Measurements from ENCODE around the gene CDX2.

CDX2 gene

DNA sequence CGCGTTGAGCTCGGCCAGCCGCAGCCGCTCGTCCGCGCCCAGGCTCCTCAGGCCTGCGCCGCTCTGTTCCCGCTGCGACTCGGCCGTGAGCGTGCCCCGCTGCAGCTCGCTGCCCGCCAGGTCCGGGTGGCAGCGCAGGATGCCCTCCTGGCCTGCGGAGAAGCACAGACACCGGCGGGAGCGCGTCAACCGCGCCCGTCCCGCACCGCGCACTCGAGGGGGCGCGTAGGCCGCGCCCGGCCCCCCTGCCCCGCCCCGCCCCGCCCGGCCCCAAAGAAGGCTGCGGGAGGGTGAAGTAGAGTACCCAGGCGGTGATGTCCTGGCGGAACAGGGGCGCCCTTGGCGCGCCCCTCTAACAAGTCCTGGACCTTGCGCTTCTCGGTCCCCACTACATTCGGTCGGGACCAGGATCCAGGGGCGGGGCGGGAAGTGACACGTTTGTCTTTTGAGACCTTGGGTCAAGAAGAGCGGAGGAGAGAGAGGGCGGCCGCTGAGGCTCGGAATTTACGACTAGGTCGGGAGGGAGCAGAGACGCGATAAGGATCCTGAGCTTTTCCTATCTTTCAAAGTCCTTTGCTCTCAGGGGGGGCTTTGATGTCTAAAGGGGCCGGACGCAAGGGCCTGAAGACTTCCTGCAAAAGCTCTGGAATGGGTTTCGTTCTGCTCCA, 9.3 kb upstream of the CDX2 start:
- DNase-seq (ENCODE audit: low read depth) = no peak

DNA sequence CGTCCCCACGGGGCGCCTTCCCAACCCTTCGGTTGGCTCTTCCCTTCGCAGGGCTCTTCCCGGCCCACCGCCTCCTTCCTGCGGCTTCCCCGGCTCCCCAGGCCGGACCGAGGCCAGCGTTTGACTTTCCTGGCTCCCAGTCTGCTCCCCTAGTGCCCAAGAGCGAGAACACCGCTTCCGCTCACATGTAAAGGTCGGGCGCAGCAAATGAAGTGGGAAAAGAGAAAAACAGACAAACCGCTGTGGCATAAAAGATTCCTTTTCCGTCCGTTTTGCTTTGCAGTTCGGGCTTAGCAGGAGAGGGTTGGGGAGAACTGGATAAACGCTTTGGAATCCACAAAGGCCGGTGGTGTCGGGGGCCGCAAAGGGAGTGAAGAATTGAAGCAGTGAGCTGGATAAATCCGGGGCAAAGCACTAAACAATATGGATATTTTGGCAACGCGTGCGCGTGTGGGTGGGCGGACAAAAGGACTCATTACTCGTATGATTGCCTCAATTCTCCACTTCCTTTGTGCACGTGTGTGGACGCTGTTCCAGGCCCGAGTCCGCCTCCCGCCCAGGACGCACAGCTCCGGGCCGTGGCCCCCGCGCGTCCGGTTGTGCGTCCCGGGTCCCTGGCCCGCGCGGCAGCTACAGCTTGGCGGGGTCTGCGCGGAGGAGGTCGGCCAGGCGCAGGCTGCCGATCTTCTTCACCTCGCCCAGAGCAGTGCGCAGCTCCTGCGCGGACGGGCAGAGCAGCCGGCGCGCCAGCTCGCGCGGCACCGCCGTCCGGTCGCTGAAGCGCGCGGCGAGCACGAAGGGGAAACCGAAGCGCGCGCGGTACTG, 8.6 kb upstream of the CDX2 start:
- DNase-seq (ENCODE audit: low read depth) = no peak

DNA sequence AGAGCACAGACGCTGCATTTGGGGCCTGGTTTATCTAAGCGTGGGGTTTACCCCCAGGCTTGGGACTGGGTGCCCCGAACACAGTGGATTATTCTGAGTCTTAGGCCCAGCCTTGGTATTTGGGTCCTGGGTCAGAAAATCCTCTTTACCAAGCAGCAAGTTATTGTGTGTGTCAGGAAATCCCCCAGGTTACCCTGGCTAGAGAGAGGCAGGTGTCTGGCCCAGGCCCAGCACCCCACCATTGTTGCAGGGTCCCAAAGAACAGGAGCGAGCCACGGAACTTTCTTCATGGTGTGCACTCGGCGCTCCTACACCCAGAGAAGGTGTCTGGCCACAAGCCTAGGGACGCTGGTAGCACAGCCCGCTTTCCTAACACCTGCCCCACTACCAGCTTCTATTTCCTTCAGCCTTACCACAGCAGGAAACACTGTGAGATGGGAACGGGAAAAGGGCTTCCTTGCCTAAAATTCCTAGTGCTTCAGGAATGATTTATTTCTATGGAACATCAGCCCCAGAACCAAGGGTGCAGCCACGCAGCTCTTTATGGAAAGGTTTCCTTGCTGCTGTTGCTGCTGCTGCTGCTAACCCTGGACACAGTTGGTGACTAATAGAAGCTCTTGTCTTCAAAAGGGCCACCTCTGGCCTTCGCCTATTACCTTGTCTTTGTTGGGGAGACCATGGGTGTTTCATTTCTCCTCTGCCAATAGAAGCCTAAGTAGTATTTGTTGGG, 7.4 kb upstream of the CDX2 start:
- DNase-seq (ENCODE audit: low read depth) = no peak

DNA sequence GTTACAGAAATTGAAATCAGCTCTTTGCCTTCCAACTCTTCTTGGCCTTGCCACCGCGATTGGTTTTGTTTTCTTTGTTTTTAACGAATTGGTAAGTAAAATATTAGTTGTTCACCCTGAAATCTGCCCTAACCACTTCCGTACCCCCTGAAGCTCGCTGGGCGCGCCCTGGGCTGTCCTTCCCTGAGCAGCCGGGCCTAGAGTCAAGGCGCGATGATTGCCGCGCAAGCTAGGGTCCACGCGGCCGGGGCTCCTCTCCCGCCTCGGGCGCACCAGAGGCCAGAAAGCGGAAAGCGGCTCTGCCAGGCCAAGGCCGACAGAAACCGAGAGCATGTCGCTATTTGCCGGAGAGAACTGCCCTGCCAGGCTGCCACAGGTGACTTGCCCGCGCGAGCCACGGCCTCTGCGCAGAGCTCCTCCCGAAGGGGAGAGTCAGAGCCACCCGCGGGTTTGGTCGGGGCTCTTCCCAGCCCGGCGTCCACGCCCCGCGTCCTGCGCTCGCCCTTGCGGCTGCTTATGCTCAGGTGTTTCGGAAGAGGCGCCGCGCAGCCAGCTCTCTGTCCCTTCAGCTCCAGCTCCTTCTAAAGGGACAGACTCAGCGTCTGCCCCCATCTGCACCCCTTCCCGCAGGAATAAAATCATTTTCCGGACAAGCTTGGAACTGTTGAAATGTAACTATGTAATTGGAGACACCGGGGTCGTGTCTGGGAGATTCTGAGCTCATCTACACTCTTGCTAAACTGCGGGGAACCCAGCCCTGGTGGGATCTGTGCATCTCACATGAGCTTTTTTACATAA, 6.6 kb upstream of the CDX2 start:
- no peak for DNase-seq (ENCODE audit: low read depth)

DNA sequence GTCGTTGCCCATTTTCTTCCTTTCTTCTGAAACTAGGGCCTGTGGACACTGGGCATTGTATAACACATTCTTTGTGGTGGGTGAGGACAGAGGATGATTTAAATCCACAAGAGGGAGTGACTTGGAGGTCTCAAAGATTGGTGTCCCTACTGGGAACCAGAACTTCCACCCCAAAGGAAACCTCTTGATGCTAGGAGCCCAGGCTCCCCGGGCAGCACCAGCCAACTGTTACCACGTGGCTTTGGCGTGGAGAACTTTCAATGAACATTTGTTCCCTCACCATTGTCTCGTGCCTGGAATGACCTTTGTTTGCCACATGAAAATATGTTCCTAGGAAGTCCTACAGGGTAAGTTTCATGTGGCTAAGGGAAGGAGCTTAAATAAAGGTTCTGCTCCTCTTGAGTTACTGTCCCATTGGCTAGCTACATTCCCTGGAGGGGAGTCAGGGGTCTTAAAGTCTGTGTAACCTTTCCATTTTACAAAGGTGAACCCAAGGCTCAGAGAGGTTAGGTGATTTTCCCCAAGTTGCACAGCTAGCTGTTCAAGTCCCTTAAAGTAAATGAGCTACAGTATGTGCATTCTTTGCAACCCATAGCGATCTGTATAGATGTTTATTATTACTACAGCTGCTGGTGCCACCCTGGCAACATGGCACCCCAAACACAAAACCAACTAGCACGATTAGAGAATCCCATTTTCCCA, 5.0 kb upstream of the CDX2 start:
- DNase-seq (ENCODE audit: low read depth) = no peak

DNA sequence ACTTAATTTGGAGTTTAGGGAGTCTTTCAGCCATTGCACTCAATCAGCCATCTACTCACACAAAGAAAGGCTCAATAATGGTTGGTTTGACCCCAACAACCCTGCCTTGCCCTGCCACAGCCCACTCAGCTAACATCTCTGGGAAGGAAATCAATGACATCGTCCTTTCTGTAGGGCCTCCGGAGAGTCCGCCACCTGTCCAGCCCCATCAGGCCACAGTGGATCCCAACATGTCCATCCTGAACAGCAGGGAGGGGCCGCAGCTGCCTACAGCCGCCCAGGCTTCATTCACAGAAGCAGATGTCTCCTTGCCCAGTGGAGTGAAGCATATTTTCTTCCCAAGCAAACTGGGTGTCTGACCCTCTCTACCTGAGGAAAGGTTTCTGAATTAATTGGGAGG, 4.2 kb upstream of the CDX2 start:
- DNase-seq (ENCODE audit: low read depth) = no peak

DNA sequence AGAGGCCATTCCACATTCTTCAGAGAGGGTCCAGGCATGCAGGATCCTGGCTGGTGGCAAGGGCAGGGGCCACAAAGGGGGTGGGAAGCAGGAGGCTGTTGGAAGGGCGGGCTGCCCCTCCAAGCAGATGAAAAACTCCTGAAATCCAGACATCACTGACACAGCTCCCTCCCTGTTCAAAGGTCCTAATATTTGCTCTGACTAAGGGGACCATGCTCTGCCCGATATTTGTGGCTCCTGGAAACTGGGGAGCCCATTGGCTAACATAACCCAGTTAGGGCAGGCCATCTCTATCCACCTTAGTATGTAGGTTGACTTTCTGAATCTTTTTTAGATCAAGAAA, 3.3 kb upstream of the CDX2 start:
- no peak for DNase-seq (ENCODE audit: low read depth)

DNA sequence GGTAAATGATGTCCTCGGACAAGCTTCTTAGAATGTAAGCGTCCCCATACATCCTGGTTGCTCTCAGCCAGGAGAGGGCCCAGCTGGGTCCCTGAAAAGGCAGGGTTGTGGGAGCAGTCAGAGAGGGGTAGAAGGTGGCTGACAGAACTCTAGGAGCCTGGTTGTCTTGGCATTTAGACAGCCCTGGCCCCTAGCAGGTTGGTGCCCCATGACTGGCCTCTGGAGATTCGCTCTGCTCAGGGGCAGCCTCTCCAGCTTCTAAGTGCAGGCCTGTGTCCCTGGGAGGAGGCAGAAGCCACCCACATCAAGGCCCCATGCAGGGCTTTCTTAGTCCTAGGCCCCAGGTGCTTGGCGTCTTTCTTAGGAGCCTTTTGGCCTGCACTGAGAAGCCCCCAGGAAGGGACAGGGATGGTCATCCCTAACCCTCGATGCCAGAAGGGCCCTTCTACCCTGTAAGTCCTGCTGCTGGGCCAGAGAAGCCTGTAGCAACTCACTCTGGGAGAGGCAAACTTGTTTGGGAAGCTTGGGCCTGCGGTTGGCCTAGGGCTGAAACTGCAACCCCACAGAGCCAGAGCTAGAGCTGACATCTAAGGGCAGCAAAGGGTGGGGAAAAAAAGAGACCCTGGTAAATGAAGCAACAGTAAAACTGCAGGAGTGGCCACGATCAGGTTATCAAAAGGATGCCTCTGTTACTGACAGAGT, 2.8 kb upstream of the CDX2 start:
- no peak for DNase-seq (ENCODE audit: low read depth)

DNA sequence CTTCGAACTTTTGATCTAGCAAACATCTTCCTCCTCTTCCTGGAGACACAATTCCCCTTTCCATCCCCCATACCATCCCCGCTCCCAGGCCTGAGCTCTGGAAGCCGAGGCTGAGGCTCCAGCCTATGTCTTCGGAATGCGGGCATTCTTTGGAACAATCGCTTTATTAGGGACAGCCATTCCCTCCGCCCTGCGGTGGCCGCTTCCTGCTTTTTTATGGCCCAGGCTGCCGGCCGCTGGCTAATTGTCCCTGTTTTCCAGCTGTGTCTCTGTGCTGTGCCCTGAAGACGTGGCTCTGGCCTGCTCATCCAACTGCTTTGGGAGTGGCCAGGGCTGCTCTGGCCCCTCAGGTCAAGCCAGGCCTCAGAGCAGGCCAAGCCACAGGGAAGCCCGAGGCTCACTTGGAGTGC, 2.1 kb upstream of the CDX2 start:
- DNase-seq (ENCODE audit: low read depth) = no peak

DNA sequence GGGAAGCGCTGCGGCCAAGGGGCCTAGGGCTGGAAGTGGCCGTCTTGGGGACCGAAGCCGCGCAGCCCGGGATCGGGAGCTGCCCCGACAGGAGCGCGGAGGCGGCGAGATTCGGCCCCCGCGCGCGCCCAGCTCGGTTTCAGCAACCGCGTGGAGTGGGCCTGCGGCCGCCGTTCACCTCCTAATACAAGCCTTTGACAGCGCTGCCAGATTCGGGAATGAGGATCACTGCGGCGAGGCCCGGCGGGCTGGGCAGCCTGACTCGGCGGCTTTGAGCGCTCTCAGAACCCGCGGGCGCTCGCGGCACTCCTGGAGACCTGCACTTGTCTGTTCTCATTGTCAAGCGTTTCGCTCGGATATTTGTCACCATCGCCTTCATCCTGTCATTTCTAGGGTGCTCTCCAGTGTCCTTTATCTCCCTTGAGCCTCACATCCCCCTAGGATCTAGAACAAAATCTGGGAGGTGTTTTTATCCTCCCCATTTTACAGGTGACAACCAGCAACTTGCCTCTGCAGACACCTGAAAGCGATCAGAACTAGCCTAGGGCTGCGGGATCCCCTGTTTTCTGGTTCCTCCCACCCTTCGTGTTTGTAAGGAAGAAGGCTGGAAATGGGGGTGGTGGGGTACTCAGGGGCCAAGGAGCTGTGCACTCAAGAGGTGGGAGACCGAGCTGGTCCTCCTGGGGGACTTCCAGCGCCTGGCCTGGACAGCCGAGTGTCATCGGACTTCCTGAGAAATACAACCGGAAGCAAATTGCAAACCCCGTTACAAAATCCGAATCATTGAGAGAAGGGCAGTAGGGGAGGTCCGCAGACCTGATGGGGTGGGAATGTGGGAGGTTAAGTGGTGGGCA, 1.5 kb upstream of the CDX2 start:
- no peak for DNase-seq (ENCODE audit: low read depth)

DNA sequence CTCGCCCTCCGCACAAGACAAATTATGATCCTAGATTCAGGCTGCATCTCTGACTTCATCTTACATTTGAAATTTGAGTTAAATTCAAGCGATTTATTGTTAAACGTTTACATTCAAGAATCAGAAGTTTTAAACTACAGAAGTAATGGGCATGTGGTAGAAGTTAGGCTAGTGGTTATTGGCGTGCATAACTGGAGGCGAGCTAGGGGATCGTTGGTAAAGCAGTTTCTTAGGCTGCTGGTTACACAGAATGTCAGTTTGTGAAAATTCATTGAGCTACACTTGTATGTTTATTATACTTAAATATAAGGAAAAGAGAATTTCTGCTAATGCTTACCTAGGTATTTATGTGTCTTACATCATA, 733 bp upstream of the CDX2 start:
- DNase-seq (ENCODE audit: low read depth) = no peak

DNA sequence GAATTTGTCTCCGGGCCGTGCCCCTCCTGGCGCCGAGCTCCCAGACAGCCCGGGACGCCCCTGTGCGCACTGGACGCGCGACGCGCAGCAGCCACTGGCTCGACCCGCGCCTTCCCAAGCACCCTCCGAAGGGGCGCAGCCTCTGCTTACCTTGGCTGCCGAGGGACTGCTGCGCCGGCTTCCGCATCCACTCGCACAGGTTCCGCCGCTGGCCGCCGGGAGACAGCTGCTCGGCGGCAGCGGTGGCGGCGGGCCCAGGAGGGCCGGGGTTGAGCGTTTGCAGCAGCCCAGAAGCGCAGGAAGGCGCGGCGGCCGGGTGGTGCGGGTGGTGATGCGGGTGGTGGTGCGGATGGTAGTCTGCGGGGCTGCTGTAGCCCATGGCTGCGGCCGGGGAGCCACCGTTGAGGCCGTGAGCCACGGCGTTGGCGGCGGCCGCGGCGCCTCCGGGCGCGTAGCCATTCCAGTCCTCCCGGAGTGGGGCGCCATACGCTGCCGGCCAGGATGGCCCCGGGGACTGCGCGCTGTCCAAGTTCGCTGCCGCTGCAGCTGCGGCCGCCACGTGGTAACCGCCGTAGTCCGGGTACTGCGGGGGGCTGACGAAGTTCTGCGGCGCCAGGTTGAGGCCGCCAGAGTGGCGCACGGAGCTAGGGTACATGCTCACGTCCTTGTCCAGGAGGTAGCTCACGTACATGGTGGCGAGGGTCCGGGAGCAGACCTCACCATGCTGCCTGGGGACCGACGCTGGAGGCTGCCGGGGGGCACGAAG, 616 bp downstream of the CDX2 start:
- DNase-seq (ENCODE audit: low read depth) = no peak

DNA sequence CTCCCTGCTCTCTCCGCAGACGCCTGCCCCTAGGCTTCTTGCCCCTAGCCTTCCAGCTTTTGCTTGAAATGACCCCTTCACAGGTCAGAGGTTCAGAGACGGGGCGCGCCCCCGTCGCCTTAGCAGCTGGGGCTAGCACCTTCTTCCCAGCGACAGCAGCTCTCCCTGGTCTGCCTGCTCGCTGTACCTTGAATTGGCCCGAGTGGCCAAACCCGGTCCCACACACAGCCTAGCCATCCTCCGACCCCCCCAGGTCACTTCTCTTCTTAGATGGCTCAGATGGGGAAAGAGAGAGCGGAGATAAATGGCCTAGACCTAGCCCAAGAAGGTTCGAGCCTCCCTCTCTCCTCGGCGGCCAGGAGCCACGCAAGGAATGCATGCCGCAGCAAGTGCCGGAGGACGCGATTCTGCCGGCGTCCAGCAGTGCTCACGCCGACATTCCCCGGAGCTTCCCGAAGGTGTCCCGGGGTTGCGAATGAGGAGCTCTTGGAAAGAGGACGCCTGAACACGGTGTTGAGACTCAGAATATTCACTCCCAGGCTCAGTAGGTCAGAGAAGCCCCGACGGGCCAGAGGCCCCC, 1.3 kb downstream of the CDX2 start:
- DNase-seq (ENCODE audit: low read depth) = no peak

DNA sequence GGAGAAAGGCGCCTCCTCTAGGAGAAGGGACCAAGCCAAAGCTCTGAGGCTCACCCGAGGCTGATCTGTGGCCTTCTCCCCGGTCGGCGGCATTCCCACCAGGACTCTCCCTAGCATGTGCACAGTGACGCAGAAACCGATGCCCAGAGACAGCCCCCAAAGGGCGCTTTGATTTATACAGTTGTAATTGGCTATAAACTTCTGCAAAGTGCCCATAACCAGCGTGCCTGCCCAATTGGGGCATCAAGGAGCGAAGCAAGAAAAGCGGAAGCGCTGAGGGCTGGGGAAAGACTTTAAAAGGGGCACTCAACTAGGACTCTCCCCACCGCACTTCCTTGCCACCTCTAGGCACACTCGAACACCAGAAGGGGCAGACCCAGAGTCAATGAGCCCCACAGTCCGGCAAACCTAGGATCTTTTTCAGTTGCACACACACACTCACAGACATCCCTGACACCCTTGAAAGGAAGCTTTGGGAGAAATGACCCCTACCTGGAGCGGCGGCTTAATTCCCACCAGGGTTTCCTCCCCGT, 1.8 kb downstream of the CDX2 start:
- no peak for DNase-seq (ENCODE audit: low read depth)

DNA sequence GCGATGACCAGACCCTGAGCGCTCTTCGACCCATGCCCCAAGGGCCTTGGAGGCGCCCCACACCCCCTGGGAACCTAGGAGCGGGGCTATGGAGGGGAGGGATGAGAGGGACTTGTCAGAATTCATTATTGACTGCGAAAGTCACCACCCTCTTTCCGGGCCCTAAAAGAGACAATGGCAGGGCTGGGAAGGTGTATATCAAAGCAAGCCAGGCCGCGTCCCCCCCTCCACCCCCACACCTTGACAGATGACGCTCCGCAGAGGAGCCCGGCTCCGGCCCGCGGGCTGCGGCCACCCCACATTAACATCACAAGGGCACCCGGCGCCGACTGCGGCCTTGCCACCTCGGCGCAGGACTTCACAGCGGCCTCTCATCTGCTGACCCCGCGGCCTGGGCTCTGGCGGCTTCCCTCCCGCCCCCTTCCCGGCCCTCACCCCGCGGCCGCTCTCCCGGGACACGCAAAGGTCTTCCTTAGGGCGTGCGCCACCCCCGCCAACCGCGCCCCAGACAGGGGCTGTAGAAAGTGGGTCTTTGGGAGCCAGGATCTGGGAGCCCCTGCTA, 2.4 kb downstream of the CDX2 start:
- DNase-seq (ENCODE audit: low read depth) = no peak

DNA sequence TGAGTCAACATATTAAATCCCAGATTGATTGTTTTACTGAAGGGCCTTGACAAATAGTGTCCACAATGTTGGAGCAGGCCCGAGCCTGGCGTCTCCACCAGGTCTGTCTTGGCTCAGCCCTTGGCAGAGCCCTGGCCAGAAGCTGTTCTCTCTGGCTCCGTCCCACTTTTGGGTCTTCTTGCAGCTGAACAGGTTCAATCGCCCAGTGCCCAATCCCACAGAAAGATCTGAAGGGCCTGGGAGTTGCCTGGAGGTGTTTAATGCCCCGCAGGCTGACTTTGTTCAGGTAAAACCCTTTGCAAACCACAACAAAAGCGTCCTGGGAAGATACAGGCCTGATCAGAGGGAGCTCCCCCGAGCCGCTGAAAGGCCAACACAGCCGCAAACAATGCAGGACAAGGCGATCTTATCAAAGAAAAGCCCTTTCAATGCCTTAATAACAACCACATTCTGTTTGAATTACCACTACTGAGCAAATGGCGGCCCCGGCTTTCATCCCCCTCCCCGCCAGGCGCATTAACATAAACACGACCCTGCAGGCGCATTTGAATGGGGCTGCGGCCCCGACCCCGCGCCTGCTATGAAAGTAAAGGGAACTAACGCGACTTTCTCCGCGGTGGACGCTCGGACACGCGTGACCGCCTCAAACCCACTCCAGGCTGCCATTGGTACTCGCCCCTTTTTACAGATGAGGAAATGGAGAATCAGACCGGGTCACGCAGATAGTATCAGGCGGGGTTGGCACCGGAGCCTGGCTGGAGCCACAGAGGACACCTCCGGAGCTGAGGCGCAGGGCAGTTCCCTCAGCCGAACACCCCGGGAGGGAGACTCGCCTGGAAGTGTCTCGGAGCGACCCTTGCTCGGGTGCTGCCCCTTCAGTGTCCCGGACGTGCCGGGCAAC, 3.1 kb downstream of the CDX2 start:
- no peak for DNase-seq (ENCODE audit: low read depth)

DNA sequence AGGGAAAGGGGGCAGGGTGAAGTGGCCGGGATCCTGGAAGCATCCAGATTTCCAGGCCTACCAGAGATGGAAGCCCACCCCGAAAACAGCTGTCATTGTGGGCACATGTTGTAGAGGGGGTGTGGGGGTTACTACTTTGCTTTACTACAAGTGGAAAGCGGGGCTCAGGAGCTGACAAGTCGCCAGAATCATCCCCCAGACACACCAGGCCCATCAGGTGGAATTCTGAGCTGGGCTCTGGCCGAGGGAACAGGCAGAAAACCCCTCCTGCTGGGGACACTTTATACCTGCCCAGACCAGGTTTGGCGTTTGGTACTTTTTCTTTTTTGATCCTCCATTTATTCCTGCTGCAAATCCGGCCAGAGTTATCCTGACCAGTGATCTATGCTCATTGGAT, 3.8 kb downstream of the CDX2 start:
- no peak for DNase-seq (ENCODE audit: low read depth)
